Mucosa of stomach (tissue), 1 donor: ENCODE data around the gene C17orf78.

Experiments used
- H3K27me3 ChIP-seq: one replicate; pipeline ENCODE4 v1.7.0; 2013; ENCODE audit warnings: mild to moderate bottlenecking, low read length; ENCODE audit not compliant: control insufficient read depth, insufficient read depth
- H3K36me3 ChIP-seq: one replicate; pipeline ENCODE4 v1.7.0; 2013; ENCODE audit warnings: low read length; ENCODE audit not compliant: control insufficient read depth, insufficient read depth
- H3K4me1 ChIP-seq: one replicate; pipeline ENCODE4 v1.7.0; 2013; ENCODE audit warnings: mild to moderate bottlenecking, low read length; ENCODE audit not compliant: control insufficient read depth, insufficient read depth
- H3K4me3 ChIP-seq: one replicate; pipeline ENCODE4 v1.7.0; 2013; ENCODE audit warnings: low read length
- H3K9ac ChIP-seq: one replicate; pipeline ENCODE4 v1.7.0; 2013; ENCODE audit warnings: mild to moderate bottlenecking, low read length, moderate library complexity
- H3K9me3 ChIP-seq: one replicate; pipeline ENCODE4 v1.7.0; 2013; ENCODE audit warnings: mild to moderate bottlenecking, low read length, moderate library complexity; ENCODE audit not compliant: control insufficient read depth
- donor health status: Pancreatic carcinoma.

The C17orf78 gene

DNA sequence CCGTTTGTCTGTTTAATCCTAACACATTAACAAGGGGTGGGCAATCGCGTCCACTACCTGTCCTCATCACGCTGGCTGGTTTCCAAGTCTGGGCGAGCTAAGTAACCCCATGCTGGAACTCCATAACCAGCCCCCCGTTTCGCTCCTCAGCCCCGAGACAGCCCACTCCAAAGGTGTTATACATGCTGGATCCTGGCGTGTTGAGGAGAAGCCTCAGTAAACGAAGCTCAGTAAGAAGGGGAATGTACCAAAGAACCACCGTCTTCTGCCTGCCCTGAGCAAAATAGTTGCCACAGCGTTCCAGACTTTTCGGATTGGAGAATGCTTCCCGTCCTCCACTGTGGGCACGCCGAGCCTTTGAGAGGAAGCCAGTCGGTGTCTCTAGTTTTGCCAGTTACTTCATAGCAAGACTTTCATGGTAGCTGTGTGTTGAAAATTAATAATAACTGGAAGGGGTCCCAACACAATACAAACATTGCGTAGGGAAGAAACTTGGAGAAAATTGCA is 16.1 kb upstream of the C17orf78 start:
- H3K9me3 ChIP-seq: no peaks in the 10 kb centered on the region
- H3K36me3 ChIP-seq: no peaks in the 10 kb centered on the region
- H3K4me3 ChIP-seq: peak overlapping the region; percentile 68
- peaks cover 30% of the 10 kb centered on the region for H3K4me1 ChIP-seq
- H3K9ac ChIP-seq: peak overlapping the region; percentile 75
- H3K27me3 ChIP-seq: no peaks in the 10 kb centered on the region

GRCh38 chr17:37360632-37361031 is 15.2 kb upstream of the C17orf78 start:
- Histone ChIP-seq H3K9ac (no peak overlapping the region), H3K27me3 (no peaks in the 10 kb centered on the region), H3K36me3 (no peaks in the 10 kb centered on the region), H3K9me3 (no peaks in the 10 kb centered on the region), H3K4me3 (no peak overlapping the region), H3K4me1 (peaks cover 30% of the 10 kb centered on the region)

DNA sequence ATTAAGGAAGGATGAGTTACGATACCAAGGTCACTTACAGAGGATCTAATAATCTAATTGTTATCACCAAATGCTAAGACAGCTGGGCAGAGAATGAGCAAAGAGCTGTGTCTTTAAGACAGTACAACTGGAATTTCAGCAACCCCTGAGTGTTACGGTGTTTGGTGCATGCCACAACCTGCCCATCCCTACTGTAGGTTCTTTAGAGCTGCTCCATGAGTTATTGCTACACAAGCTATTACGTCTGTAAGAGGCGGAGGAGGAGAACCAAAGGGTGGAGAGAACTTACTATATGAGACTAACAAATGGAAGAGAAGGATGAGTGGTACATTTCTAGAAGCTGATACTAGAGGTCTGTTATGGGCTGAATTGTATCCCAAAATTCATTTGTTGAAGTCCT is 14.2 kb upstream of the C17orf78 start:
- peaks cover 28% of the 10 kb centered on the region for H3K4me1 ChIP-seq
- H3K36me3 ChIP-seq: no peaks in the 10 kb centered on the region
- H3K9me3 ChIP-seq: no peaks in the 10 kb centered on the region
- H3K27me3 ChIP-seq: no peaks in the 10 kb centered on the region
- no peak overlapping the region for H3K4me3 ChIP-seq
- H3K9ac ChIP-seq: no peak overlapping the region

GRCh38 chr17:37365589-37365988 is 10.2 kb upstream of the C17orf78 start:
- Histone ChIP-seq H3K4me1 (peaks cover 3% of the 10 kb centered on the region), H3K36me3 (no peaks in the 10 kb centered on the region), H3K4me3 (no peak overlapping the region), H3K27me3 (no peaks in the 10 kb centered on the region), H3K9me3 (no peaks in the 10 kb centered on the region), H3K9ac (no peak overlapping the region)

GRCh38 chr17:37368577-37368976 is 7.2 kb upstream of the C17orf78 start:
- H3K27me3 ChIP-seq: no peaks in the 10 kb centered on the region
- no peak overlapping the region for H3K9ac ChIP-seq
- H3K9me3 ChIP-seq: no peaks in the 10 kb centered on the region
- no peak overlapping the region for H3K4me3 ChIP-seq
- H3K36me3 ChIP-seq: no peaks in the 10 kb centered on the region
- H3K4me1 ChIP-seq: no peaks in the 10 kb centered on the region

- no peak overlapping the region for H3K9ac ChIP-seq
- no peaks in the 10 kb centered on the region for H3K9me3 ChIP-seq
Observed at GRCh38 chr17:37373530-37374159, 2.1 kb upstream of the C17orf78 start.

DNA sequence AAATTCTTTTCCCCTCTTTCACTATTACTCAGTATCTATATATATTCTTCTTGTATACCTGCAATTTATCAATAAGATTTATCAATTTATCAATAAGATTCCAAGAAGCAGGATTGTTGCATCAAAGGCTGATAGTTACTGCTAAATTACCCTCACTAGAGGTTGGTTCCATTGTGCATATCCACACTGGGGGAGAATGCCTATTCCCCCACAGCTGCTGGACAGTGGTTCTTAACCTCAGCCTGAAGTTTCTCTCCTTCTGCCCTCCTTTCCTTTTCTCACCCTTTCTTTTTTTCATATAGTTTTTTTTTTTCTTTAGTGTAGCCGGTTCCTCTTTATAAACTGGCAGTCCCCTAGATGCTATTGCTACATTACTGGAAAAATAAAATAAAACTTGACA is 6.3 kb downstream of the C17orf78 start:
- H3K9ac ChIP-seq: no peak overlapping the region
- H3K9me3 ChIP-seq: no peaks in the 10 kb centered on the region
- no peaks in the 10 kb centered on the region for H3K36me3 ChIP-seq
- no peaks in the 10 kb centered on the region for H3K4me1 ChIP-seq
- H3K27me3 ChIP-seq: no peaks in the 10 kb centered on the region
- H3K4me3 ChIP-seq: no peak overlapping the region

More at GRCh38 chr17:37373530-37374159, 2.1 kb upstream of the C17orf78 start:
- Histone ChIP-seq H3K4me3 (no peak overlapping the region), H3K27me3 (no peaks in the 10 kb centered on the region), H3K36me3 (no peaks in the 10 kb centered on the region), H3K4me1 (peaks cover 4% of the 10 kb centered on the region)

GRCh38 chr17:37384560-37385149 is 8.9 kb downstream of the C17orf78 start:
- Histone ChIP-seq H3K4me3 (no peak overlapping the region), H3K9me3 (no peaks in the 10 kb centered on the region), H3K4me1 (no peaks in the 10 kb centered on the region), H3K9ac (no peak overlapping the region), H3K27me3 (no peaks in the 10 kb centered on the region), H3K36me3 (no peaks in the 10 kb centered on the region)

DNA sequence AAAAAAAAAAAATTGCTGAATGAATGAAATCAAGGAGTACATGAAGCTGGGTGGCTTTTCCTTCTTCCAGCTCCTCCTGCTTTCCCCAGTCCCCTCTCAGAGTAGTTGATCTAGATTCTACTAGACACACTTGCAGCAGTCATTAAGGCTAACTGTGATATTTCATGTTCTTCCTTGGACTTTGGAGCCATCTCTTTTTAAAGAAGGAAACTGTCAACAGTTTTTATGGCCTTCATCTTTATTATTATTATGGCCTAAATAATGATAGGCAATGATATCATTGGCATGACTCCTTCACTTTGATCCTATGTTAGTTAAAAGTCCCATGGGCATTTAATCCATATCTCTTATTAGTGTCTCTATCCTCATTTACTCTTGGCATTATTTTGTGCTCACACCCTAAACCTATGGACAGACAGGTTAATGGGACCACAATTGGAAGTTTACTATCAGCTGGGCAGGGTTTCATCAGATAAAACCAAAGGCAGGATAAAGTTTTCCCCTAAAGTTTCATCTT is 9.7 kb downstream of the C17orf78 start:
- H3K4me1 ChIP-seq: no peaks in the 10 kb centered on the region
- no peak overlapping the region for H3K9ac ChIP-seq
- no peaks in the 10 kb centered on the region for H3K9me3 ChIP-seq
- H3K4me3 ChIP-seq: no peak overlapping the region
- no peaks in the 10 kb centered on the region for H3K36me3 ChIP-seq
- no peaks in the 10 kb centered on the region for H3K27me3 ChIP-seq

- Histone ChIP-seq H3K4me1 (no peaks in the 10 kb centered on the region), H3K9ac (no peak overlapping the region), H3K9me3 (no peaks in the 10 kb centered on the region), H3K27me3 (no peaks in the 10 kb centered on the region), H3K36me3 (no peaks in the 10 kb centered on the region), H3K4me3 (no peak overlapping the region)
Observed at GRCh38 chr17:37386462-37386861, 10.7 kb downstream of the C17orf78 start.

DNA sequence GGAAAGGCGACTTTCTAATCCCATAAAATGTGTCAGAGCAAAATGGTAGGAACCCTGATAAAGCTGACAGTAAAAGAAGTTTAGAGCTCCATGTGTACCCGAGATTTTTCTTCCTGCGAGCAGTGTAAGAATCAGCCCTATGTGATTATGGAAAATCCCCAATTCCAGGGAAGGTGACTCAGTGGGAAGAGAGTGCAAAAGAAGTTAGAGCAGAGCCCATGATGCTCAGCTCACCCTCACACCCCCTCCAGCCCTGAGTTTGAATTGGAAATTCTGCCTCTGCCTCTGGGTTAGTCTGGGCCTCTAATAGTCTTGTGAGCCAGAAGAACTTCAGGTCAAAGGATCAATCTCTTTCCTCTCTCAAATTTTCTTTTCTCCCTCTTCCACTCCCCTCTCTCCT is 12.5 kb downstream of the C17orf78 start:
- Histone ChIP-seq H3K4me1 (no peaks in the 10 kb centered on the region), H3K4me3 (no peak overlapping the region), H3K9me3 (no peaks in the 10 kb centered on the region), H3K9ac (no peak overlapping the region), H3K27me3 (no peaks in the 10 kb centered on the region), H3K36me3 (no peaks in the 10 kb centered on the region)

GRCh38 chr17:37389160-37389559 is 13.4 kb downstream of the C17orf78 start:
- Histone ChIP-seq H3K9me3 (no peaks in the 10 kb centered on the region), H3K4me3 (no peak overlapping the region), H3K27me3 (no peaks in the 10 kb centered on the region), H3K9ac (no peak overlapping the region), H3K36me3 (no peaks in the 10 kb centered on the region), H3K4me1 (no peaks in the 10 kb centered on the region)
